ENCODE measurements around the gene ZNF398.
"Not testable (repeated sequence)": the region's sequence is repeated elsewhere in the genome, so short reads cannot be mapped to it uniquely, and the experiment has no call there.

Gene ZNF398

GRCh38 chr7:149197675-149198074, 50.4 kb downstream of the ZNF398 start:
- no peak for DNase-seq (ENCODE audit: low read depth)

DNA sequence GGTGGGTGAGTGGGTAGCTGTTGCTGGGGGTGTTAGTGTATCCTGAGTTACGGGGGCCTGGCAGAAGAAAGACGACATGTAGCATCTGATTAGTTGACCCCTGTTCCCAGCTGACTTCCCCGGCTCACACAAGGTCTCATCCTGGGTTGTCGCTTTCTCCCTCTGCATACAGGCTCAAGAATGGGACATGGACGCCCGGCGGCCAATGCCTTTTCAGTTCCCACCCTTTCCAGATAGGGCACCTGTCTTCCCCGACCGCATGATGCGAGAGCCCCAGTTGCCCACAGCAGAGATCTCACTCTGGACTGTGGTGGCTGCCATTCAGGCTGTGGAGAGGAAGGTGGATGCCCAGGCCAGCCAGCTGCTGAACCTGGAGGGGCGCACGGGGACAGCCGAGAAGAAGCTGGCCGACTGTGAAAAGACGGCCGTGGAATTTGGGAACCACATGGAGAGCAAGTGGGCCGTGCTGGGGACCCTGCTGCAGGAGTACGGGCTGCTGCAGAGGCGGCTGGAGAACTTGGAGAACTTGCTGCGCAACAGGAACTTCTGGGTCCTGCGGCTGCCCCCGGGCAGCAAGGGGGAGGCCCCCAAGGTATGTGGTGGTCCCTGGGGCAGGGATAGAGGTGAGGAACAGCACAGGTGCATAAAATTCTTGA, 51.0 kb downstream of the ZNF398 start:
- no peak for DNase-seq (ENCODE audit: low read depth)

DNA sequence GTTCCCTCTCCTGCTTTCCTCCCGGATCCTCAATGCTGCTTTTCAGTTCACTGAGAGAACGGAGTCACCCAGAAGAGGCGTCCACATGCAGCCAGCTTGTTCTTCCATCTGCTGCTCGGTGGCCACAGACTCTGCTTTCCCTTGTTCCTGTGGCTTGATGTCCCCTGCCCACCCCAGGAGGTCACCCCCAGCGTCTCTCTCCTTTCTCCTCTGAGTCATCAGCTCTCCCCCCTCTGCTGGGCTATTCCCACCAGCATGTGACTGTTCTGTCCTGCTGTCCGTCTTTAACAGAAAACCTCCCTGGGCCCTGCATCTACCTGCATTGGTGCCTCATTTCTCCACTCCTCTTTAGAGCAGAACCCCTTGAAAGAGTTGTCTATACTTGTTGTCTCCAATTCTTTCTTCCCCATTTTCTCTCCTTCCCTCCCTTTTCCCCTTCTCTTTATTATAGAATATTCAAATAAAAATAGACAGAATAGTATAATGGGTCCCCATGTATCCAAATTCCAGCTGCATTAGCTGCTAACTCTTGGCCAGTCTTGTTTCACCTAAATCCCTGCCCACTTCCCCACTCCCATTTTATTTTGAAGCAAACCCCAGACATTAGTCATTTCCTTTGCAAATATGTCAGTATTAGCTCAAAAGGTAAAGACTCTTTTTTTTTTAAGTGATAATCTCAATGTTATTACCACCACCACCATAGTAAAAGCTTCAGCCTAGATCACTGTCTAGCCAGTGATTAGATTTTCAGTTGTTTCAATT, 52.2 kb downstream of the ZNF398 start:
- DNase-seq (ENCODE audit: low read depth): no peak

DNA sequence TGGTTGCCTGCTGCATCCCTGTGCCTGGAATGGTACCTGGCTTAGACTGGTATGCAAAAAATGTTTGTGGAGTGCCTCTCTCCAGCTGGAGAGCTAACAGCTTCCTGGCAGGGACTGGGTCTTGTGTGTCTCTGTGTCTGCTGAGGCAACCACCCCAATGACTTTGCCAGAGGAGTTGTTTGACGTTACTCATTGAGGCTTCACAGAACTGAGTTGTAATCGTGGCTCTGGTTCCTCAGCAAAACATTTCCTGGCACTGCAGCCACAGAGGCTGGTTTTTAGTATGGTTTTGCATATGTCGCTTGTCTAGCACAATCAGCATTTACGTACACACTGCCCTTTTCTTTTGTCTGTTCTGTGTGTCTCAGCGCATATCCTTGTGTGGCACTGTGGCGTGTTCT, 55.6 kb downstream of the ZNF398 start:
- DNase-seq (ENCODE audit: low read depth): no peak

GRCh38 chr7:149205690-149206381, 58.6 kb downstream of the ZNF398 start:
- DNase-seq (ENCODE audit: low read depth): no peak

- DNase-seq (ENCODE audit: low read depth): no peak
Measured at GRCh38 chr7:149207324-149208035, 60.2 kb downstream of the ZNF398 start.

GRCh38 chr7:149209518-149210269, 62.4 kb downstream of the ZNF398 start:
- DNase-seq (ENCODE audit: low read depth): no peak

DNA sequence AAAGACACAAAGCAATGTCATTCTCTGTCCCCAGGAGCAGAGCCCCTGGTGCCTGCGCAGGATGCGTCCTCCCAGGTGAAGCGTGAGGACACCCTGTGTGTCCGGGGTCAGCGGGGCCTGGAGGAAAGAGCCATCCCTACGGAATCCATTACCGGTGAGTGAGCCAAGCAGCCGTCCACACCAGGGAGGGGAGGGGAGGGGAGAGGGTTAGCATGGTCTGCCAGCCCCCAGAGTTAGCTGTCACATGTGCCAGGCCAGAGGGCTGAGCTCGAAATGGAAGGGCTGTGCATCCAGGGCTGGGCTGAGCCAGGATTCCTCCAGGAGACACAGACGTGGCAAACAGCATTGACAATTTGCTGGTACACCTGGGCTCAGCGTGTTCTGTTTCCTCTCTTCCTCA, 63.3 kb downstream of the ZNF398 start:
- DNase-seq (ENCODE audit: low read depth): no peak

DNA sequence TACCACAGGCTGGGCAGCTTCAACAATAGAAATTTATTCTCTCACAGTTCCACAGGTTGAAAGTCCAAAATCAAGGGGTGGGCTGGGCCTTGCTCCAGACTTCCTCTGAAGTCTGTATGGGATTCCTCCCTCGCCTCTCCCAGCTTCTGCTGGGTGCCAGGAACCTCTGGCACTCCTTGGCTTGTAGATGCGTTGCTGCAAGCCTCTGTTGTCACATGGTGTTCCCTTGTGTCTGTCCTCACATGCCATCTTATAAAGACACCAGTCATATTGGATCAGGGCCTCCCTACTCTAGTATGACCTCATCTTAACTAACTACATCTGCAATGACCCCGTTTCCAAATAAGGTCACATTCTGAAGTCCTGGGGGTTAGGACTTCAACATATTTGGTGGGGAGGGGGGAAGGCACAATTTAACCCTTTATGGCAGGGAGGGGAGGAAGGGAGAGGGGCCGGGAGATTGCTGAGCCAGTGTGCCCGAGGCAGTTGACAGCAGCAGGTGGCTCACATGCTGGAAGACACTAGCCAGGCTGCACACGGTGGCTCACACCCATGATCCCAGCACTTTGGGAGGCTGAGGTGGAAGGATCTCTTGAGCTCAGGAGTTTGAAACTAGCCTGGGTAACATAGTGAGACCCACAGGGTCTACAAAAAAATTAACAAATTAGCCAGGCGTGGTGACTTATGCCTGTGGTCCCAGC, 66.9 kb downstream of the ZNF398 start:
- no peak for DNase-seq (ENCODE audit: low read depth)

- DNase-seq (ENCODE audit: low read depth): no peak
Measured at GRCh38 chr7:149216402-149216801, 69.1 kb downstream of the ZNF398 start.

- no peak for DNase-seq (ENCODE audit: low read depth)
Measured at GRCh38 chr7:149217570-149217969, 70.3 kb downstream of the ZNF398 start.

DNA sequence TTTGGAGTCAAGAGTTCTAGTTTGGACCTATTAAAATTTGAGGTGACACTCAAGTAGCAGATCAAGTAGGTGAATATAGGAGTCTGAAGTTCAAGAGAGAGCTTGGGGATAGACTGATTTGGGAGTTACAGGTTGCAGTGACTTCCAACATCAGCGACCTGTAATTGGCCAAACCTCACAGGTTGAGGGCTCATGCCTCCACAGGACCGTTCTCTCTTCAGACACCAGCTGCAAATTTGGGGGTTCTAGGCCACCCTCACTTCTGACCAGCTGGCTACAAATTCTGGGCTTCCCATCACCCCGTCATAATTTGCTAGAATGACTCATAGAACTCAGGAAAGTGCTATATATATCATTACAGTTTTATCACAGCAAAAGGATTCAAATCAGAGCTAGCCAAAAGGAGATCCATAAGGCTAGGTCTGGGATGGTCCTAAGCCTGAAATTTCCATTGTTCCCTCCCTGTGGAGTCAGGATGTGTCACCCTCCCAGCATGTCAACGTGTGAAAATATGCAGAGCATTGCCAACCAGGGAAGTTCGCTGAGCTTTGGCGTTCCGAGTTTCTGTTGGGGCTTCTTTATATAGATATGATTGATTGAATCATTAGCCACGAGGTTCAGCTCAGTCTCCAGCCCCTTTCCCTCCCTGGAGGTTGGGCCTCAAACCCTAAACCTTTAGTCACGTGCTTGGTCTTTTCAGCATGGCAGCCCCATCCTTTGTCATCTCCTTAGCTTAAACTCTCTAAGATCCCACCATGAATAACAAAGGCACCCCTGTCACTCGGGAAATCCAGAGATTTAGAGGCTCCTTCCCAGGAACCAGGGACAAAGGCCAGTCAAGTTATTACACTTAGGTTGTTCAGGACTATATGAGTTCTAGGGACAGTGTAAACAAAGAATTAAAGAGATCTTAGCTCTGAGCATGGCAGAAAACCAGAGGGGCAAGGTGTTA, 71.5 kb downstream of the ZNF398 start:
- no peak for DNase-seq (ENCODE audit: low read depth)

DNA sequence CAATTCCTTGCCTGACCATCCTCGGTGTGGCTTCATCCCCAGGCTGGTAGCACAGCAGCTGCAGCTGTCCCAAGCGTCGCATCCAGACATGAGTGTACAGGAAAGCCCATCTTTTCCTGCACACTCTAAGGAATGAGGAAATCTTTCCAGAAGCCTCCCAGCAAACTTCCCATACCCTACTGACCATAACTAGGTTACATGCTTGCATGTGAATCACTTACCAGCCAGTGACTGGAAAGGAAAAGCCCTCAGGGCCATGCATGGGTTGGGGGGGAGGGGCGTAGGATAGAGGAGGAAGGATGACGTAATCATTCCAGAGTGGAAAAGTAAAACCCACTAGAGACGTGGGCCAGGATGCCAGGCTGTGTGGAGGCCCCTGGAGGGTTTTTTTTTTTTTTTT, 73.3 kb downstream of the ZNF398 start:
- no peak for DNase-seq (ENCODE audit: low read depth)

DNA sequence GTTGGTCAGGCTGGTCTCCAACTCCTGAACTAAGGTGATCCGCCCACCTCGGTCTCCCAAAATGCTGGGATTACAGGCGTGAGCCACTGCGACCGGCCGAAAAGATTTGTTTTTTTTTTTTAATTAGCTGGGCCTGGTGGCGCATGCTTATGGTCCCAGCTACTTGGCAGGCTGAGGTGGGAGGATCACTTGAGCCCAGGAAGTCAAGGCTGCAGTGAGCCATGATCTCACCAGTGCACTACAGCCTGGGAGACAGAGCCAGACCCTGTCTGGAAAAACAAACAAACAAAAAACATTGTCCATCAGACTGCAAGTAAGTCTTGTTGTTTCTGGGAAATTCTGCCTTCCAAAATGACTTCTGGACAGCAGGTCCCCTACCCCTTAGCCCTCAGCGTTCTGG, 75.9 kb downstream of the ZNF398 start:
- no peak for DNase-seq (ENCODE audit: low read depth)

GRCh38 chr7:149223761-149224160, 76.5 kb downstream of the ZNF398 start:
- no peak for DNase-seq (ENCODE audit: low read depth)

- DNase-seq (ENCODE audit: low read depth): no peak
Measured at GRCh38 chr7:149224352-149224751, 77.1 kb downstream of the ZNF398 start.

GRCh38 chr7:149225106-149225505, 77.9 kb downstream of the ZNF398 start:
- DNase-seq (ENCODE audit: low read depth): no peak

DNA sequence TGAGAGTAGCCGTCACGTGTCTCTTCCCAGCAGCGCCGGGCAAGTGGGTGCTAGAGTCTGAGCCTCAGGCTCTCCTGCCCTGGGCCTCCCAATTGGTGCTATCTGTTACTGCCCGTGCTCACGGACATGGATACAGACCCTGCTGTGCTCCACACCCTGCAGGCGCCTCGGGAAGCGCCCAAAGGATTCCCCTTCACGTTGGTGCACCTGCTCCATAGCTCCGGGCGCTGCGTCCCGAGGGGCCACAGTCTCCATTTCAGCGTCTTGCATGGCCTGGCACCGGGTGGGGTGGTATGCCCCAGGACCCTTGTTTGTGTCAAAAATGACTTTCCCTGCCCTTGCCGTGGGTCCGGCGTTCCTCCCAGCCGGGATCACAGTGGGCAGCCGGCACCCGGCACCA, 78.4 kb downstream of the ZNF398 start:
- no peak for DNase-seq (ENCODE audit: low read depth)

- not testable (repeated sequence) for DNase-seq (ENCODE audit: low read depth)
Measured at GRCh38 chr7:149226366-149226765, 79.1 kb downstream of the ZNF398 start.
